Measurements from ENCODE around the gene IGF2. TPM values are rescaled to one million over a fixed set of nuclear protein-coding genes. Genes with fewer than 3 reads are reported as not detected.

Gene IGF2
- total RNA-seq, 2 donors from 2014 or later, result 94.3 to 114 TPM

- DNase-seq (no peak), ATAC-seq (no peak)
- intact Hi-C loops (cut with DNase I), result no loop called here
Observed at GRCh38 chr11:2115308-2115707, 23.9 kb downstream of the IGF2 start.

- intact Hi-C loops (cut with DNase I), result no loop called here
- ATAC-seq (peak in 1 of 2 donors; percentile 59), DNase-seq (no peak)
Observed at GRCh38 chr11:2114430-2115241, 24.6 kb downstream of the IGF2 start.

DNA sequence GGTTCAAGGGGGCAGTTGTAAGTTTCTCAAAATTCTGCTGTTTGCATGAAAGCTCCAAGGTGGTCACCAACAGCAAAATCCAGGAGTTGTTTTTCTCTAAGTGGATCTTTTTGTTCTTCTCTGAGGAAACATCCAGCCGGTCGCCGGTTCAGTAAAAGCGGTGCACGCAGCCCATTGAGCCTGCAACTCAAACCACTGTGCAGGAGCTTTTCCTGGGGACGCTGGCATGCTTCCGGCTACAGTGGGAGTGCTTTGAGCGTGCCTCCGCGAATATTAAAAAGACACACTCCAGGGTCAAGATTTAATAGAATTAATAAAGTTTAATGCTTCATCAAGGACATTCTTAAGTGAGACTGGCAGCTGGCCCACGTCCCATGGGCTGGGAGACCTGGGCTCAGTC is 25.4 kb downstream of the IGF2 start:
- intact Hi-C loops (cut with DNase I), result no loop called here
- DNase-seq (no peak), ATAC-seq (no peak)

- no peak for DNase-seq
- ATAC-seq, result no peak
- intact Hi-C loops (cut with DNase I), result no loop called here
Observed at GRCh38 chr11:2110521-2110920, 28.7 kb downstream of the IGF2 start.

DNA sequence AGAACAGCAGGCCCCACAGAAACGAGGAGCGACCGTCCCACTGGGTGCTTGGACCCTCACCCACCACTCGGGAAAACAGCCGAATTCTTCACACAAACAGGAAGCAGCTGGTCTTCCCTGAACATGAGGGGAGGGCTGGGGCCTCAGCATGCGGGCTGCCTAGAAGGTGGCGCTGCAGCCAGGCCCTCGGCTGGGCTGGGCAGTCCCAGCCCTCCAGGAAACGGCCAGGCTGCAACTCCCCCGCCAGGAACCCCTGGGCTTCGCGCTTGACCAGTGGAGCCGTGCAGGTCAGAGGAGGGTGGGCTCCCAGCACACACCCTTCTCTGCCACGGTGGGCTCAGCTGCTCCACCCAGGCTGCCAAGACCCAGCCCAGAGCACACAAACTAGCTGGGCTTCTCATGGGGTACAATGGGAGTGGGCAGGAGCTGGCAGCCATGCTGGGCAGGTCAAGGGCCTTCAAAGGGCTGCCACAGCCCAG is 29.6 kb downstream of the IGF2 start:
- DNase-seq (no peak), ATAC-seq (peak; percentile 52 to 64)
- intact Hi-C loops (cut with DNase I), result no loop called here

DNA sequence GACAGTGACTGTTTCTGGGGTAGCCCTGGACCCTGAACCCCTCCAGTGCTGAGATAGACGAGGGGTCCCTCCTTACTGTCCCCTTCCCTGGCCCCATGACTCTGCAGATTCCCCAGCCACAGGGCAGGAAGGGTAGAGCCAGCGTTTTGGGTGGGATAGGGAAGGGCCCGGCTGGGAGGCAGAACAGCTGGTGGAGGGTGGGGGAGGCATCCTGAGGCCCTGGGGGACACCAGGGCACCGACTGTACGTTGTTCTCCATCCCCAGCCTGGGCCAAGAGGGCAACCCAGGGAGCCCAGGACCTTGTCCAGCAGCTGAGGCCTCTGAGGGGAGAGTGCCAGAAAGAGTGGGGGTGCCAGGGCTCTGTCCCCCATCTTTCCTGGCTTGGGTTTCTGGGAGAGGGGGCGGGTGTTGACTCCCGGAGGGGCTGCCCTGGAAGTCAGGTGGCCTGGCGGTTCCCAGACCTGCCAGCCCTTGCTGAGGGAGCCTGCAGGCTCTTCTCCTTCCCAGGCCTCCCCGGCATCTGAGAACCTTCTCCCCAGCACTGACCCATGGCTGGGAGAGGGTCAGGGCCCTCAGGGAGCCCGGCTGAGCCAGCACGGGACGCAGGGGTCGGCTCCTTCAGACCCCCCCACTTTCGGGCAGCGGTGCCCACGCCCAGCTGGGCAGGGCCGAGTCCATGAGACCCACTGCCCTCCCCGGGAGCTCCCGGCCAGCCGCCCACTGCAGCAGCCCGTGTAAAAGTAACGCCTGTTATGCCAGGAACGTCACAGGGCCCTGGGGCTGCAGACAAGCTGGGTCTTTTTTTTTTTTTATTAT is 30.3 kb downstream of the IGF2 start:
- DNase-seq (no peak), ATAC-seq (peak; percentile 14 to 39)
- intact Hi-C loops (cut with DNase I), result no loop called here

DNA sequence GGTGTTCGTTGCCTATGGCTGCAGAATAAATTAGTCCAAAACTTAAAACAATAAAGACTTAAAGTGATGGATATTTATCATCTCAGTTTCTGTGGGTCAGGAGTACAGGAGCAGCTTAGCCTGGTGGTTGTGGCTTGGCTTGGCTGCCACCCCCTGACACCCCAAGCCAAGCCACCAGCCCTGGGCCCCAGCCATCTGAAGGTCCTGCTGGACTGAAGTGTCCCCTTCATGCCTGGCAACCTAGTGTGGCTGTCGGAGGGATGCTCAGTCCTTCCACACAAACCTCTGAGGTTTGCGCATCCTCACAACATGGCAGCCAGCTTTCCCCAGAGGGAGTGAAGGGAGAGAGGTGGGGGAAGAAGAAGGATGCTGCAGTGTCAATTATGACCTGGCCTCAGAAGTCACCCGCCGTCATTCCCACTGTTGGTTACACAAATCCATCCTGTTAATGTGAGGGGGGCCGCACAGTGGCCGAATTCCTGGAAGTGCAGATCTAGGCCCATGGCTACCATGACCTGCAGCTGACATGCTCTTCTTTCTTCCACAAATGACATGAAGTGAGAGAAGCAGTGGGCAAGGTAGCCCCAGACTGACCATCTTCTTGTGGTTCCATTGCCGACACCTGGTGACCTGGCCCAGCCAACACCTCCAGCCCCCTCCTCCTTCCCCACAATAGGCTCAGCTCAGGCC is 31.1 kb downstream of the IGF2 start:
- intact Hi-C loops (cut with DNase I), result no loop called here
- DNase-seq, result no peak
- ATAC-seq, result no peak

DNA sequence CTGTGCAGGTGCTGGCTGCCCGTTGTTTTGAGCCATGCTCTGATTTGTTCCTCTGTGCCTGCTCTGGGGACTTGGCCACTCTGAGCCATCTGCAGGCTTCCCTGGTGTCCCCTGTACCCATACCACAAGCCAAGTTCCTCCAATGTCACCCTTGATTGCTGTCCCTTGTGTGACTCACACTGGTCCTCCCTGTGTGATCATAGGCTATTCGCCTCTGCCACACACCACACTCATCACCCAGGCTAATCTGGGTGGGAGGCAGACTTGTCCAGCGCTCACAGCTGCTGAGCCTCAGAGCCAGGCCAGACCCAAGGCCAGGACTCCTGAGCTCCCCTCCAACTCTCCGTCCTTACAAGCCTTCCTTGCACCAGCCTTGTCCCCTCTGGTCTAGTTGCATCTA is 31.7 kb downstream of the IGF2 start:
- intact Hi-C loops (cut with DNase I), result no loop called here
- ATAC-seq, result no peak

GRCh38 chr11:2106583-2107209 is 32.5 kb downstream of the IGF2 start:
- intact Hi-C loops (cut with DNase I), result no loop called here
- DNase-seq (no peak), ATAC-seq (no peak)

More for the DNA sequence above, 31.7 kb downstream of the IGF2 start:
- no peak for DNase-seq

DNA sequence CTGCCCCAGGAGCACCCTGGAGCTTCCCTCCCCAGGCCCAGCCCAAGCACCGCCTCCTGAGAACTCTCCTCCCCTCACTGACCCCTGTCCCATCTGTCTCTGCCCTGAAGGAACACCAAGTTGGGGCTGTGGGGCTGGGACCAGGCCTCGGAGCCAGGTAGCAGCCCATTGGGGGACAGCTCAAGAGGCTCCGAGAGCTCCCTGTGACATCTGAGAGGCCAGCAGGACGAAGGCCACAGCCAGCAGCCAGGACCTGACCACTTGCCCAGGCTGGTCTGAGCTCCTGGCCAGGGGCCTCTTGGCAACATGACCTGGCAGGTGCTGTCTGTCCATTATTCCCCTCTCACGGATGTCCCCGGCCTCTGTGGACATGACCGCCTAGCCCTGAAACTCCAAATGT is 33.7 kb downstream of the IGF2 start:
- DNase-seq, result no peak
- intact Hi-C loops (cut with DNase I), result no loop called here
- ATAC-seq, result no peak

DNA sequence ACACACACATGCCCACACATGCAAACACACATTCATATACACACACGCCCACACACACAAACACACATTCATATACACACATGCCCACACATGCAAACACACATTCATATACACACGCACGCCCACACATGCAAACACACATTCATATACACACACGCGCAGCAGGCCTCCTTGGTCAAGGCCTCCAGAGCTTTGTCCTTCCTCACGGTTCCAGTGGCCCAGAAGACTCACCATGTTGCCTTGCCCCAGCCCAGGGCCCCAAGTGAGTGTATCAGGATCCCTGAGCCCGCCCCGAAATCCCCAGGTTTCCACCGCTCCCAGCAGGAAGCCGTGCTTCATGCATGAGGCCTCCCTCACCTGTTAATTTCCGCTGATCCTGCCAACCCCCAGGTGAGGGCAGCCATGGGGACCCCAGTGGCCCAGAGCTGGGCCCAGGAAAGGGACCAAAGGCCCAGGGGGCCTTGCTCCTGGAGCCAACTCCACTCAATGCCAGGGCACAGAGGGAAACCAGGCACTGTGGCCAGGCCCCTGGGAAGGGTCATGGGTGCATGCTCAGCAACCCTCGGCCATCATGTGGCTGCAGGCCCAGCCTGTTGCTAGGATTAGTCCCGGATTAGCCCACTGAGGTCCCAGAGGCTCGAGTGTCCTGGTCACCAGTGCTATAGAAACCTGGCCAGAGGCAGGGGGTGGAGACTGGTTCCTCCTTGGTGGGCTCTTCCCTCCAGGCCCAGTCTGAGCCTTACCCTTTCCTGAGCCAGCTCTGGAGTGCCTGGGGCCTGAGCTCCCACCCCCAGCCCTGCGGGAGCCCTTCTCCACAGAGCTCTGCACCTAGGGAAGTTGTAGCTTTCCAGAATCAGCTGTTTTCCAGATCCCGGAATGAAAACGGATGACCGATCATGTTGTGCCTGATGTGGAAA is 34.4 kb downstream of the IGF2 start:
- DNase-seq (no peak), ATAC-seq (no peak)
- intact Hi-C loops (cut with DNase I), result loop anchor here in 1 of 2 donors (5.0 kb wide), 1 partner anchor 33 kb away; the partner anchor contains the start of gene IGF2

DNA sequence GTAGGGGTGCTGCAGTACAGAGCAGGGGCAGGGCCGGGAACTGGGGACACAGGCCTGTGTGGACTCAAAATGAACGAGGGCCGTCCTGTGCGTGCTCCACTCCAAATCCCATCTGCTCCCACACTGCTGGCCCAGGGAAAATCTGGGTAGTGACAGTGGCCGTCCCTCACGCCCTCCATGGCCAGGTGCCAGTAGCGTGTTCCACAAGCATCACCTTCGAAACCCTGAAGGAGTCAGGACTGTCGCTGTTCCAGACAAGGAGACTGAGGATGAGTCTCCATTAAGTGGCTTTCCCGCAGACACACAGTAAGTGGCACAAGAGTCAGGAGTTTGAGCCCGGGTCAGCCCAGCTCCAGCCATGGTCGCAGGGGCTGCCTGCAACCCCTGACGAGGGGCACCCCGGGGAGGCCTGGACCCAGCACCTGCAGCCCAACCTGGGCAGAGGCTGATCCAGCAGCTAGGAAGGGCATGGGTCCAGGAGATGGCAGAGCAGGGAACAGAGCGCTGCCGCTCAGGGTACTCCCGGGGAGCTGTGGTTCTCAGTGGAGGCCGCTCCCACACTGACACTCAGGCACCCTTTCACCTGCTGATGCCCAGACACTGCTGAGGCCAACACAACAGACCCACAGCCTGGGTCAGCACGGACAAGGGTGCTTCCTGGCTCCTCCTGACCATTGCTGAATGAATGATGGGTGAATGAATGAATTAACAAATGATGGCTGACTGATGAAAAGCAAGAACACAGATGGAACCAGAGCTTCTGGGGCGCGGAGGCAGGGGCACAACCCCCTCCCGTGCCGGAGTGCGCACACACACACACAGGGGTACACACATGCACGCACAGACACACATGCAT is 35.3 kb downstream of the IGF2 start:
- intact Hi-C loops (cut with DNase I), result loop anchor here in 1 of 2 donors (5.0 kb wide), 1 partner anchor 33 kb away; the partner anchor contains the start of gene IGF2
- ATAC-seq (no peak), DNase-seq (no peak)

- ATAC-seq (no peak), DNase-seq (no peak)
- intact Hi-C loops (cut with DNase I), result loop anchor here in 1 of 2 donors (5.0 kb wide), 1 partner anchor 34 kb away; the partner anchor contains the start of gene IGF2
Observed at GRCh38 chr11:2102883-2103213, 36.3 kb downstream of the IGF2 start.

- ATAC-seq, result no peak
- intact Hi-C loops (cut with DNase I), result loop anchor here in 1 of 2 donors (5.0 kb wide), 1 partner anchor 35 kb away; the partner anchor contains the start of gene IGF2
- DNase-seq, result no peak
Observed at GRCh38 chr11:2102132-2102882, 36.9 kb downstream of the IGF2 start.

DNA sequence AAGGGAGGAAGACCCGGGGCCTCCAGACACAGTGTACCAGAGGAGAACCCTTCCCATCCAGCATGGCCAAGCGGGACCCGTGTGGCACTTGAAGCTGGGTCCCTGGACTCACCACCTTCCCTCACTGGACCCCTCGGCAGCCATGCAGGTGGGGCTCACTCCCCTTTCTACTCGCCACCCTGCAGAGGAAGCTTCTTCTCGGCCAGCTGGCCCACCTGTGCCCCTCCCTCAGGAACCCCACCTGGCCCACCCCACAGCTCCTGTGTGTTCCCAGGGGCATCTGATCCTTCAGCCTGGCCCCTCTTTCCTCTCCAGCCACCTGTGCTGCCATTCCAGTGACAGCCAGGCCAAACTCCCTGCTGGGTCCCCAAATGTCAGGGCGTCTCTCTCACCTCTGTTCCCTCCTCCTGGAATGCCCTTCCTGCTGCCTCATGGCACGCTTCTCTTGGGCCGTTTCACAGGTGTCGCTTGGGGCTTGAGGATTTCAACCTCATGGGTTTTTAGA is 38.0 kb downstream of the IGF2 start:
- ATAC-seq, result no peak
- no peak for DNase-seq
- intact Hi-C loops (cut with DNase I), result loop anchor here in 1 of 2 donors (5.0 kb wide), 1 partner anchor 36 kb away; the partner anchor contains the start of gene IGF2
